HG03565 (cell line): ENCODE data around the gene GRHL1.
"Not testable (repeated sequence)": the region's sequence is repeated elsewhere in the genome, so short reads cannot be mapped to it uniquely, and the experiment has no call there.

ENCODE experiments used
- ATAC-seq: cut with Tn5 transposase; IDR thresholded peaks from one replicate; pipeline ENCODE4 v1.9.1; 2021; ENCODE audit warnings: mild to moderate bottlenecking, moderate library complexity; ENCODE audit not compliant: unreplicated experiment

GRHL1 gene

GRCh38 chr2:10007921-10008808 lies 56.7 kb downstream of the GRHL1 start:
- no peak for ATAC-seq

GRCh38 chr2:10008809-10009176 lies 57.3 kb downstream of the GRHL1 start:
- no peak for ATAC-seq

GRCh38 chr2:10009271-10009810 lies 57.8 kb downstream of the GRHL1 start:
- ATAC-seq: no peak

- ATAC-seq: no peak
These were observed 58.6 kb downstream of the GRHL1 start for GRCh38 chr2:10009811-10010781.

GRCh38 chr2:10010861-10011605 lies 59.5 kb downstream of the GRHL1 start:
- not testable (repeated sequence) for ATAC-seq

- ATAC-seq: not testable (repeated sequence)
These were observed 60.3 kb downstream of the GRHL1 start for GRCh38 chr2:10011606-10012325.

GRCh38 chr2:10012366-10012962 lies 61.0 kb downstream of the GRHL1 start:
- ATAC-seq: not testable (repeated sequence)

- no peak for ATAC-seq
These were observed 61.5 kb downstream of the GRHL1 start for GRCh38 chr2:10012963-10013461.

- ATAC-seq: not testable (repeated sequence)
These were observed 62.3 kb downstream of the GRHL1 start for GRCh38 chr2:10013651-10014417.

GRCh38 chr2:10014418-10015190 lies 63.1 kb downstream of the GRHL1 start:
- no peak for ATAC-seq

- not testable (repeated sequence) for ATAC-seq
These were observed 64.0 kb downstream of the GRHL1 start for GRCh38 chr2:10015376-10015989.

GRCh38 chr2:10016001-10016801 lies 64.7 kb downstream of the GRHL1 start:
- ATAC-seq: no peak

- ATAC-seq: no peak
These were observed 65.3 kb downstream of the GRHL1 start for GRCh38 chr2:10016802-10017258.

- no peak for ATAC-seq
These were observed 65.9 kb downstream of the GRHL1 start for GRCh38 chr2:10017313-10017941.

- ATAC-seq: no peak
These were observed 67.7 kb downstream of the GRHL1 start for GRCh38 chr2:10019174-10019573.
